Left renal pelvis (tissue), 4 donors: ENCODE results near the gene HDAC4. TPM values are rescaled to one million over a fixed set of nuclear protein-coding genes. Genes with fewer than 3 reads are reported as not detected.

Experiments
- DNase-seq, 4 donors: peaks; one replicate each; pipeline ENCODE4 v3.0.0-alpha.2; 2013; ENCODE audit warnings: low read depth in 4 of 4, low spot score in 3 of 4
- polyA plus RNA-seq, 4 donors: library from polyadenylated mRNA; unstranded; fragments of 120-200 nt; gene quantifications; one replicate each; pipeline ENCODE4 v1.2.1, GENCODE V29; 2013; ENCODE audit not compliant: insufficient read length in 4 of 4

HDAC4 gene
- polyA plus RNA-seq, 4 donors: 12.9 to 15.4 (median 14.4) TPM

GRCh38 chr2:239331560-239331959, 69.3 kb downstream of the HDAC4 start:
- no peak for DNase-seq

GRCh38 chr2:239330836-239331235, 70.0 kb downstream of the HDAC4 start:
- no peak for DNase-seq

- DNase-seq: no peak
Measured at GRCh38 chr2:239329972-239330572, 70.7 kb downstream of the HDAC4 start.

GRCh38 chr2:239329284-239329971, 71.4 kb downstream of the HDAC4 start:
- no peak for DNase-seq

GRCh38 chr2:239328351-239329191, 72.2 kb downstream of the HDAC4 start:
- peak in 1 of 4 donors; percentile 66 for DNase-seq

GRCh38 chr2:239327536-239328350, 73.1 kb downstream of the HDAC4 start:
- no peak for DNase-seq

- no peak for DNase-seq
Measured at GRCh38 chr2:239326831-239327535, 73.8 kb downstream of the HDAC4 start.

- no peak for DNase-seq
Measured at GRCh38 chr2:239324456-239324855, 76.4 kb downstream of the HDAC4 start.

- no peak for DNase-seq
Measured at GRCh38 chr2:239323447-239323846, 77.4 kb downstream of the HDAC4 start.

- DNase-seq: no peak
Measured at GRCh38 chr2:239322416-239323086, 78.3 kb downstream of the HDAC4 start.

GRCh38 chr2:239321596-239322415, 79.0 kb downstream of the HDAC4 start:
- no peak for DNase-seq

GRCh38 chr2:239318790-239319661, 81.8 kb downstream of the HDAC4 start:
- no peak for DNase-seq

GRCh38 chr2:239318151-239318611, 82.6 kb downstream of the HDAC4 start:
- no peak for DNase-seq

GRCh38 chr2:239316562-239317465, 84.0 kb downstream of the HDAC4 start:
- no peak for DNase-seq

GRCh38 chr2:239315308-239315707, 85.5 kb downstream of the HDAC4 start:
- DNase-seq: no peak

GRCh38 chr2:239313776-239314175, 87.0 kb downstream of the HDAC4 start:
- DNase-seq: no peak
